Omental fat pad (tissue), 4 donors: Measurements from ENCODE around the gene PCK2. TPM values are rescaled to one million over a fixed set of nuclear protein-coding genes. Genes with fewer than 3 reads are reported as not detected.

Source experiments
- ATAC-seq: fragments of 150-250 bp; one replicate; pipeline ENCODE4 v1.9.1; 2016; ENCODE audit warnings: mild to moderate bottlenecking, moderate library complexity; ENCODE audit not compliant: low FRiP score
- DNase-seq: peaks from one replicate; pipeline ENCODE4 v3.0.0-alpha.2; 2019; ENCODE audit warnings: low spot score
- CTCF ChIP-seq, 3 donors: fragments of 450-650 bp; IDR thresholded peaks; one replicate each; pipeline ENCODE4 v1.5.1; 2016 to 2017; ENCODE audit warnings: antibody characterized with exemption in 3 of 3, mild to moderate bottlenecking in 3 of 3, moderate library complexity in 2 of 3
- total RNA-seq, 4 donors: library from RNA; depleted of rRNA; stranded (reverse); fragments of >200 nt; gene quantifications; one replicate each; pipeline ENCODE4 v1.1.0, GENCODE V29; 2016

PCK2 gene
- total RNA-seq, 4 donors from 2014 or later: 33.6 to 53.4 (median 42.9) TPM

- DNase-seq: no peak
These were observed 40.4 kb upstream of the PCK2 start for GRCh38 chr14:24053548-24054323.

GRCh38 chr14:24054324-24054641 is 39.8 kb upstream of the PCK2 start:
- ATAC-seq (no peak), DNase-seq (no peak)
- TF ChIP-seq CTCF (IDR thresholded peaks at IDR 0.05): no peak

More at GRCh38 chr14:24053548-24054323, 40.4 kb upstream of the PCK2 start:
- TF ChIP-seq CTCF (IDR thresholded peaks at IDR 0.05): no peak
- ATAC-seq: no peak

GRCh38 chr14:24054646-24055045 is 39.5 kb upstream of the PCK2 start:
- no peak for DNase-seq
- no peak for TF ChIP-seq CTCF (IDR thresholded peaks at IDR 0.05)
- ATAC-seq: no peak

GRCh38 chr14:24055971-24056799 is 37.9 kb upstream of the PCK2 start:
- DNase-seq (no peak), ATAC-seq (no peak)
- TF ChIP-seq CTCF (IDR thresholded peaks at IDR 0.05): no peak

GRCh38 chr14:24056800-24057184 is 37.3 kb upstream of the PCK2 start:
- no peak for ATAC-seq
- TF ChIP-seq CTCF (IDR thresholded peaks at IDR 0.05): no peak
- DNase-seq: no peak

- no peak for TF ChIP-seq CTCF (IDR thresholded peaks at IDR 0.05)
- no peak for ATAC-seq
- no peak for DNase-seq
These were observed 36.8 kb upstream of the PCK2 start for GRCh38 chr14:24057271-24057670.
